Measurements from ENCODE around the gene ATP9A.

ATP9A gene

GRCh38 chr20:51604851-51605250 is 163.3 kb downstream of the ATP9A start:
- DNase-seq (ENCODE audit: low read depth, low spot score) = no peak
- POLR2A ChIA-PET = no interaction called here
- H3K4me3 ChIP-seq (ENCODE audit: low read depth, low read length) = no peak overlapping the region
- CTCF ChIA-PET = no interaction called here
- TF ChIP-seq, protein P1, sequence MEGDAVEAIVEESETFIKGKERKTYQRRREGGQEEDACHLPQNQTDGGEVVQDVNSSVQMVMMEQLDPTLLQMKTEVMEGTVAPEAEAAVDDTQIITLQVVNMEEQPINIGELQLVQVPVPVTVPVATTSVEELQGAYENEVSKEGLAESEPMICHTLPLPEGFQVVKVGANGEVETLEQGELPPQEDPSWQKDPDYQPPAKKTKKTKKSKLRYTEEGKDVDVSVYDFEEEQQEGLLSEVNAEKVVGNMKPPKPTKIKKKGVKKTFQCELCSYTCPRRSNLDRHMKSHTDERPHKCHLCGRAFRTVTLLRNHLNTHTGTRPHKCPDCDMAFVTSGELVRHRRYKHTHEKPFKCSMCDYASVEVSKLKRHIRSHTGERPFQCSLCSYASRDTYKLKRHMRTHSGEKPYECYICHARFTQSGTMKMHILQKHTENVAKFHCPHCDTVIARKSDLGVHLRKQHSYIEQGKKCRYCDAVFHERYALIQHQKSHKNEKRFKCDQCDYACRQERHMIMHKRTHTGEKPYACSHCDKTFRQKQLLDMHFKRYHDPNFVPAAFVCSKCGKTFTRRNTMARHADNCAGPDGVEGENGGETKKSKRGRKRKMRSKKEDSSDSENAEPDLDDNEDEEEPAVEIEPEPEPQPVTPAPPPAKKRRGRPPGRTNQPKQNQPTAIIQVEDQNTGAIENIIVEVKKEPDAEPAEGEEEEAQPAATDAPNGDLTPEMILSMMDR (IDR thresholded peaks at IDR 0.05; ENCODE audit: insufficient read depth, low read length, missing control alignments) = no peak

GRCh38 chr20:51602131-51602530 is 166.1 kb downstream of the ATP9A start:
- no peak overlapping the region for H3K4me3 ChIP-seq (ENCODE audit: low read depth, low read length)
- ChIA-PET POLR2A (no interaction called here), CTCF (interaction anchor here (0.7 to 2.0 kb wide), 4 partner anchors 19 to 284 kb away, joined by 3 to 11 read pairs (median 3); no protein-coding TSS in a partner anchor)
- TF ChIP-seq, protein P1 (IDR thresholded peaks at IDR 0.05; ENCODE audit: insufficient read depth, low read length, missing control alignments) = no peak
- no peak for DNase-seq (ENCODE audit: low read depth, low spot score)

- H3K4me3 ChIP-seq (ENCODE audit: low read depth, low read length) = no peak overlapping the region
- ChIA-PET POLR2A (no interaction called here), CTCF (interaction anchor here (0.8 to 2.0 kb wide), 6 partner anchors 19 to 620 kb away, joined by 3 to 11 read pairs (median 4); no protein-coding TSS in a partner anchor)
Measured at GRCh38 chr20:51600950-51601349, 167.2 kb downstream of the ATP9A start.

DNA sequence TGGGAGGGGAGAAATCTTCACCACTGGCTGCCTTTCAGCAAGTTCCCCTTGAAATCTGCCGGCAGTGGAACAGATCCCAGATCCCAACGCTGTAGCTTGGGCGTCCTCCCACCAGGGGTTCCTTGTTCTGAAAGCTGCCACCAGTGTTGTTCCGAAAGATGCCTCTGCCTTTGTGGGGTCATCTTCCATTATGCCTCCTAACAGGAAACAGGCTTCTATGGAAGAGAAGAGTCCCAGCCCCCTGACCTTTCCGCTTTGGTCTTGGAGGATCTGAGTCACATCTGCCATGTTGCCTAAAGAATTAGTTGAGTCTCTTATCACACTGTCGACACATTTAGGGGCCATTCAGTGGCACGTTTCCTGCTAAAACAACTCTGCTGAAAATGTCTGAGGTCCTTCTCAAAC is 168.2 kb downstream of the ATP9A start:
- TF ChIP-seq, protein P1 (IDR thresholded peaks at IDR 0.05; ENCODE audit: insufficient read depth, low read length, missing control alignments) = no peak
- POLR2A ChIA-PET = no interaction called here

More at GRCh38 chr20:51600950-51601349, 167.2 kb downstream of the ATP9A start:
- no peak for DNase-seq (ENCODE audit: low read depth, low spot score)
- TF ChIP-seq, protein P1 (IDR thresholded peaks at IDR 0.05; ENCODE audit: insufficient read depth, low read length, missing control alignments) = no peak

GRCh38 chr20:51598556-51598955 is 169.6 kb downstream of the ATP9A start:
- ChIA-PET POLR2A (no interaction called here), CTCF (interaction anchor here (1.3 to 6.3 kb wide), 4 partner anchors 26 to 223 kb away, joined by 3 to 206 read pairs (median 92); no protein-coding TSS in a partner anchor)
- TF ChIP-seq, protein P1 (IDR thresholded peaks at IDR 0.05; ENCODE audit: insufficient read depth, low read length, missing control alignments) = no peak
- no peak for DNase-seq (ENCODE audit: low read depth, low spot score)
- no peak overlapping the region for H3K4me3 ChIP-seq (ENCODE audit: low read depth, low read length)

More for the DNA sequence above, 168.2 kb downstream of the ATP9A start:
- H3K4me3 ChIP-seq (ENCODE audit: low read depth, low read length) = no peak overlapping the region
- no peak for DNase-seq (ENCODE audit: low read depth, low spot score)
- CTCF ChIA-PET = interaction anchor here (1.4 to 2.0 kb wide), 2 partner anchors 214 to 227 kb away, joined by 11 read pairs; no protein-coding TSS in a partner anchor

GRCh38 chr20:51597389-51598231 is 170.6 kb downstream of the ATP9A start:
- ChIA-PET CTCF (interaction anchor here (0.6 to 6.3 kb wide), 19 partner anchors 11 to 616 kb away, joined by 3 to 206 read pairs (median 9); no protein-coding TSS in a partner anchor), POLR2A (no interaction called here)
- DNase-seq (ENCODE audit: low read depth, low spot score) = no peak
- TF ChIP-seq, protein P1 (IDR thresholded peaks at IDR 0.05; ENCODE audit: insufficient read depth, low read length, missing control alignments) = no peak
- no peak overlapping the region for H3K4me3 ChIP-seq (ENCODE audit: low read depth, low read length)

Measured in AG04449 (cell line).